ENCODE data around the gene MAP3K15.
"Not testable (repeated sequence)": the region's sequence is repeated elsewhere in the genome, so short reads cannot be mapped to it uniquely, and the experiment has no call there.

MAP3K15 gene

DNA sequence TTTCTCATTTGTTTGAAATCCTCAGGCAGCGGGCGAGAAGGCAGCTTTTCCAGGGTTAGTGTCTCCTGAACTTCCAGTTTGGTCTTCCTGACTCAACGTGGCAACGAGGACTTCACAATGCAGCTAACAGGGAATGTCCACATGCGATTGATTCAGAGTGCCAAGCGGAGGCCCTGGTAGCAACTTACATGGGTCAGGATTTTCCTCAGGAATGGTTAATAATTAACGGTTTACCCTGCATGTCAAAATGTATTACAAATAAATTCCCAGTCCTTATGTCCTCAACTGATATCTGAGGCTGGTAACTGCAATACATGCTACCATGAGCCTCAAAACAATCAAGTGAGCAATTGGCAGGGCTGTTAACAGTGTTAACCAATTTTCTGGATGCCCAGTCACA lies 67.2 kb downstream of the MAP3K15 start:
- intact Hi-C loops (cut with DNase I): no loop called here
- DNase-seq: no peak

DNA sequence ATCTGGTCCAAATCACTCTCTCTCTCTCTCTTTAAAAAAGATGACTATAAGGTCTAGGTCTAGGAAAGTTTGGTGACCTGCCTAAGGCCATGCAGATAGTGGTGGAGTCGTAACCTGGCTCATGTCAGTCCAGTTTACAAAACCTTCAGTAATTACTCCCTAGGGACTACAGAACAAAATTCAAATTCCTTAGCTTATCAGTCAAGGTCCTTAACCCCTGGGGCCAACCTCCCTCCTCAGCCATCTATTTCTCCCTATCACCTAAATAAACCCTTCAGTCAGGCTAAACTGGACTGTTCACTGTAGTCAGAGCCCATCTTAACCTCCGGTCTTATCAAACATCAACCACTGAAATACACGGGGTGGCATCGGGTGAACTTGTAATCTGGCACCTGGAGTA lies 68.9 kb downstream of the MAP3K15 start:
- no peak for DNase-seq
- intact Hi-C loops (cut with DNase I): no loop called here

DNA sequence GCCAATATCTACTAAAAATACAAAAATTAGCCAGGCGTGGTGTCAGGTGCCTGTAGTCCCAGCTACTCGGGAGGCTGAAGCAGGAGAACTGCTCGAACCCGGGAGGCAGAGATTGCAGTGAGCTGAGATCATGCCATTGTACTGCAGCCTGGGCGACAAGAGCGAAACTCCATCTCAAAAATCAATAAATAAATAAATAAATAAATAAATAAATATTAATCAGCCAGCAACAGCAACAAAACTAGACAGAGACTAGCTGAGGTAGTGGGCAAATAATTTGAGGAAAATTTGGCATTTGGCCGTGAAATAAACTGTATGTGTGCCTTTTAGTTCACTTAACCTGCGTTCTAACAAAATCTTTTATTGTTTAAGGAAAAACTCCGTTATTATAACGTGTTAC lies 69.5 kb downstream of the MAP3K15 start:
- DNase-seq; intact Hi-C loops (cut with DNase I): not testable (repeated sequence)

DNA sequence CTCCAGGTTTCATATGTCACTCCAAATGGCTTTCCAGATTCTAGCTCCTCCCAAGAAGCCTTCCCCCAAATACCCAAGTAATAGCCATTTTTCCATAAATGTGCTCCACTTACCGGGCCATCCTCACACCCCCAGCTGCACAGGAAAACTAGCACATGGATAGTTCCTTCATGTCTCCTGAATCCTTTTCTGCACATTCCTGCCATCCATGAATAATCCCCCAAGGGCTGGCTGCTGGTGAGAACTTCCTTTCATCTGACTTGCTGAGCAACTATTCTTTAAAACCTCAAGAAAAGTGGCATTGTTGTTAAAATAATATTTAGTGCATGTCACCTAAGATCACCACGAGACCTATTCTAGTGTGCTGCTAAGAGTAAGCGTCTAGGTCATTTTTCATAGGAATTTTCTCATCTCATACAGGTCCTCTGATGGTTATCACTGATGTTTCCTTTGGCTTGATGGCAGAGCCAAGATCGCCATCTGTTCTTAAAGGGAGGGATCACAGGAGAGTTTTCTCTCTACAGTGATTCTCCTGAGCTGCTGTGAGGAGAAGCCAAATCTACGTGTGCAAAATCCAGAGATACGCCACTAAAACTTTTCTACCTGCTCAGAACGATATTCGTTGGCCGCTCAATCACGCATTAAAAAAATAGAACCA lies 71.3 kb downstream of the MAP3K15 start:
- intact Hi-C loops (cut with DNase I): no loop called here
- DNase-seq: no peak

DNA sequence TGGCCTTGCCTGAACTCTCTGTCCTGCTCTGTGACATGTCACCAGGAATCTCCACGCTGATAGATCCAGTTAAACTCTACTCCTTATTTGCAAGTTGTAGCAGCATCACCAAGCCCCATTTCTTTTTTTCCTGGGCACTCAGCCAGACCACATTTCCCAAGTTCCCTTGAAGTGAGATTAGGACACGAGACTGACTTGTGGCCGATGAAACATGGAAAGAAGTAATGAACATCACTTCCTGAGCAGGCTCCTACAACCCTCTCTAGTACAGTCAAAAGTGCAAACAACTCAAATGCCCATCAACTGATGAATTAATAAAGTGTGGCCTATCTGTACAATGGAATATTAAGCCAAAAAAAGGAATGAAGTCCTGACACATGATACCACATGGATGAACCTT lies 74.6 kb downstream of the MAP3K15 start:
- DNase-seq: no peak
- intact Hi-C loops (cut with DNase I): no loop called here

DNA sequence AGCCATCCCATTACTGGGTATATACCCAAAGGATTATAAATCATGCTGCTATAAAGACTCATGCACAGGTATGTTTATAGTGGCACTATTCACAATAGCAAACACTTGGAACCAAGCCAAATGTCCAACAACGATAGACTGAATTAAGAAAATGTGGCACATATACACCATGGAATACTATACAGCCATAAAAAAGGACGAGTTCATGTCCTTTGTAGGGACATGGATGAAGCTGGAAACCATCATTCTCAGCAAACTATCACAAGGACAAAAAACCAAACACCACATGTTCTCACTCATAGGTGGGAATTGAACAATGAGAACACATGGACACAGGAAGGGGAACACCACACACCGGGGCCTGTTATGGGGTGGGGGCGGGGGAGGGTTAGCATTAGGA lies 92.6 kb downstream of the MAP3K15 start:
- DNase-seq; intact Hi-C loops (cut with DNase I): not testable (repeated sequence)

DNA sequence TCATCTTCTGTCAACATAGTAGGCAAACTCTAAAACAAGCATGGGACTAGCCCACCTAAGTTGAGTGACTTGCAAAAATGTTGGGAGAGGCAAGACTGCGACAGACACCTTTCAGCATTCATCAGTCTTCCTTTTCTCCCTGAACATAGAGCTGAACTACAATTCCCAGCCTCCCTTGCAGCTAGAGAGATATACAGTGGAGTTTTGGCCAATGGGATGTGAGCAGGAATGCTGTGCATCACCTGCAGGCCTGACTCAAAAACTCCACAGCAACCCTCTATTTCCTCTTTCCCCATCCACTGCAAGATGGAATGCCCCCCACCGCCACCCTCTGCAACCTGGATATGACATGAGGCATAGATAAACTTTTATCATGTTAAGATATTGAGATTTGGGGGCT lies 105.0 kb downstream of the MAP3K15 start:
- no peak for DNase-seq
- intact Hi-C loops (cut with DNase I): no loop called here

DNA sequence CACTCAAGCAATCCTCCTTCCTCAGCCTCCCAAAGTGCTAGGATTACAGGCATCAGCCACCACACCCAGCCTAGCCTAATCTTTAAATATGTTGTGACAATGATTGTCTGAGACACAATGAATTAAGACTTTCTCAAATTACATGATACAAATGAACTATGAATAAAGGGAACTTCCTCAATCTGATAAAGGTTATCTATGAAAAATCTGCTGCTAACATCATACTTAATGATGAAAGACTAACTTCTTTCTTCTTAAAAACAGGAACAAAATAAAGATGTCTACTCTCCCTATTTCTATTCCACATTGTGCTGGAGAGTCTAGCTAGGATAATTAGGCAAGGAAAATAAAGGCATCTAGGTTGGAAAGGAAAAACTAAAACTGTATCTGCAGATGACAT lies 111.6 kb downstream of the MAP3K15 start:
- intact Hi-C loops (cut with DNase I): no loop called here

DNA sequence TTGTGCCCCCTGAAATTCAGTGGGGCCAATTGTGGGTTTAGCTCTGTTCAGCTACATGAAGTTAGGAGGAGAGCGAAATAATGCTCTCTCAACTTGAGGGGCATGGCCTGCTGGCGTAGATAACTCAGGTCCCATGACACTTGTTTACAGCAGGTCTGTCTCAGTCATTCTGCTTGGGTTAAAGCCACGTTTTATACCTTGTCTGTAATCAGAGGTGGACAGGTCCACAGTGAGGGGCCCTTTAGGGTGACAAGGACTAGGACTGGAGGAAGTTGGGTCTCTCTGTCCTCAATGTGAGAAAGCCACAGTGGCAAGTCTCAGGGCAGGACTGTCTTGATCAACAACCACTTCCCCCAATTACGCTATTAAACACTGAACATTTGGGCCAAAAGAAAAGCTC lies 122.6 kb downstream of the MAP3K15 start:
- intact Hi-C loops (cut with DNase I): no loop called here
- DNase-seq: no peak

More for the DNA sequence above, 111.6 kb downstream of the MAP3K15 start:
- no peak for DNase-seq

DNA sequence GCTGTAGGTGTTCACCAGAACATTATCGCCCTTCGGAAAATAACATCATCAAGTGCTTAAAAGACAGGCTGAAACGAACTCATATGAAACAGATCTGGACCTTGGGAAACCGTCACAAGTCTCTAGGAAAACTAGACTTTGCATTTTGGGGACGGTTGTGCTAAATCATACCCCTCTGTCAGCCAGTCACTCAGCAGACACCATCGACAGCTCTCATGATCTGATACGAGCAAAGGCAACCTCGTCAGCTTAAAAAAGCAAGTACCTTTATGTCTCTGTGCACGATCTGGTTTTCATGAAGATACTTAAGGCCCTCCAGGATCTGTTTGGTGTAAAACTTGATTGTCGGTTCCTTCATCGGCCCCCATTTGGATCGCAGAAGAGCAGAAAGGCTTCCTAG lies 123.2 kb downstream of the MAP3K15 start:
- intact Hi-C loops (cut with DNase I): no loop called here
- DNase-seq: no peak

DNA sequence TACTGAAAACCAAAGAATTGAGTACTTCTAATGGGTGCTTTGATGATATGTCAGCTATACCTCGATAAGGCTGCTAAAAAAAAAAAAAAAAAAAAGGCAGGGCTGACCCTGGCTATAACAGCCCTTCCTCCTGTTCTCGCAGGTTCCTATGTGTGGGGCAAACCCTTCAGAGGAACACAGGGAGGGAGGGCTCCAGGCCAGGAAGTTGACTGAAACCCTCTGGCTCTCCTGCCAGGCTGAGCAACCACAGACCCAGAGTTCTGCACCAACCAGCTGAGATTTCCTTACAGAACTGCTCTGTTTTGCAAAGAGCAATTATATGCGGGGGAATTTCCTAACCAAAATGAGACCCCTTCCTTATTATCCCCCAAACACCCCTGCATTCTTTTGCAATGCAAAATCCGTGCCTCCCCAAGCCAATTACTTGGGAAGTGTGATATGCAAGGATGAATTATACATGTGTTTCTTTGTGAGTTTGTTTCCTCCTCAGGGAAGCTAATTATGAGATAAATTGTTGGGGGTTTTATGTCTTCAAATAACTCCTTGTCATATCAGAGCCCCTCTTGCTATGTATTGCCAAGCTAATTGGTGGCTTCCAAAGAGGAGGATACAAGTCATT lies 126.0 kb downstream of the MAP3K15 start:
- intact Hi-C loops (cut with DNase I): no loop called here
- DNase-seq: no peak

DNA sequence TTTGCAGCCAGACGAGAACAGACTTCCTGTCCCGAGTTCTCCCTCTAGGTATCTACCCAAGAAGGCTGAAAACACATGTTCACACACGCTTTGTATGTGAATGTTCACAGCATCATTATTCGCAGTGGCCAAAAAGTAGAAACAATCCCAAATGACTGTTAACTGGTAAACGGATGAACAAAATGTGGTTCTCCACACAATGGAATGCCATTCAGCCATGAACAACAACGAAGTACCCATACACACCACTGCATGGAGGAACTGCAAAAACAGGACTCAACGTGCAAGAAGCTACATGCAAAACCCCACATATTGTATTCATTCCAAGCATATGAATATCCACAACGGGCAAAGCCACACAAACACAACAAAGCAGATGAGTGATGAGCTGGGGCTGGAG lies 126.6 kb downstream of the MAP3K15 start:
- intact Hi-C loops (cut with DNase I): no loop called here
- DNase-seq: no peak

DNA sequence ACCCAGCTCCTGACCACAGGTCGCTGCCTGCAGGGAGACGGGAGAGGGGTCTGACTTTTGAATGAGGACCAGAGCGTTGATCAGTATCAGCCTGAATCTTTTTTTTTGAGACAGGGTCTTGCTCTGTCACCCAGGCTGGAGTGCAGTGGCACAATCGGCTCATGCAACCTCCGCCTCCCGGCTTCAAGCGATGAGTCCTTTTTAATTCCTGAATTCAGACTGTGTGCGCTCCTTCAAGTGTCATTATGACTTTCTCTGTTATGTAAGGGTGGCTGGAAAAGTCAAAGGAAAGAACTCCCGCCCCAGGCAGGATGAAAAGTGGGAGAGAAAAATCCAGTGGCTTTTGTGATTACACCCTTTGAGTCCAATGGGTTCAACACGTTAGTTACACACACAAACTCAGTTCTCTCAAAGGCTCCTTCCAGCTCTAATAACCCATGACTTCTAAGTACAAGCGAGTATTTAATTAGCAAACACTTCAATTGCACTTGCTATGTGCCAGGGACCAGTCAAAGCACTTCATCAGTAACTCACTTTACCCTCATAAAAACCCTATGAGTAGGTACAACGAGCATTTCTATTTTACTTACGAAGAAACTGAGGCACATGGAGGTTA lies 127.1 kb downstream of the MAP3K15 start:
- no peak for DNase-seq
- intact Hi-C loops (cut with DNase I): no loop called here

DNA sequence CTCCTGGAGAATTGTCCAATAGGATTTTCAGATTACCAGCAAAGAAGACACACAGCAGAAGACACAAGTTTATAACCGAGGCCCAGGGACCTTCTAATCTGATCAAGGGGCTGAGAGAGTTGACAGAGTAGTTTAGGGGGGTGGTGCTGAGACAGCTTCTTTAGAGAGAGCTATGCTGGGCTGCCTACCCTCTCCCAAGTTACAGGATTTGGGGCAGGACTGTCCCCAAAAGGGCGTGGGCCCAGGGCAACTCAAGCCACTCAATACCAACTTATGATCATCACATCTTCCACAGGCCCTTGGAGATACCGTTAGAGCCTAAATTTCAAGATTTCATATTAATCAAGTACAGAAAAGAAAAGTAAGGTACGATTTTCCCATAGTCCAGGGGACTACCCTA lies 128.6 kb downstream of the MAP3K15 start:
- DNase-seq: no peak
- intact Hi-C loops (cut with DNase I): no loop called here

DNA sequence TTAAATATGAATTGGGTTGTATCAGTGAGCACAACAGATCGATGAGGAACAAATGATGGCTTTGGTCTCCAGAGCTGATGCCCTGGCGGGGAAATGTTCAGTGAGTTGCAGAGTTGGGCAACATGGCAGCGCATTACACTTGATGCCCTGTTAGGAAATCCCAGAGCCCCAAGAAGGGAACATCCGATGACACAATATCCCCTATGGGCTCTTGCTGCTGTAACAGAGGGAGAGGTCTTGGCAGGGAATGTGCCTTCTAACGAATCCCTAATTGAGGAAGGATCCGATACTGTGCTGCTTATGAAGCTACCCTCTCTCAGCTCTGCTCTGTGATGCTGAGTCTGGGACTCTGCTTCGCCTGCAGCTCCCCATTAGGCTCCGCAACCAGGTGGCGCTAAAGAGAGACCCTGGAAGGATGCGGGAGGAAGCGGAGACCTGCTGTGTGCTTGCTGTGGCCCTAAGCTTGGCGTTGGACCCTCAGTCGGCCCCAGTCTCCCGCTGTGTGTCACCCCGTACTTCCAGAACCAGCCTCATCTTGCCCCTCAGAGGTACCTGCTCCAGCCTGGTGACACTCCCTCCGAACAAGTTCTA lies 132.7 kb downstream of the MAP3K15 start:
- intact Hi-C loops (cut with DNase I): no loop called here
- DNase-seq: peak in 41 of 42 donors; percentile 21 to 80 (median 49)

DNA sequence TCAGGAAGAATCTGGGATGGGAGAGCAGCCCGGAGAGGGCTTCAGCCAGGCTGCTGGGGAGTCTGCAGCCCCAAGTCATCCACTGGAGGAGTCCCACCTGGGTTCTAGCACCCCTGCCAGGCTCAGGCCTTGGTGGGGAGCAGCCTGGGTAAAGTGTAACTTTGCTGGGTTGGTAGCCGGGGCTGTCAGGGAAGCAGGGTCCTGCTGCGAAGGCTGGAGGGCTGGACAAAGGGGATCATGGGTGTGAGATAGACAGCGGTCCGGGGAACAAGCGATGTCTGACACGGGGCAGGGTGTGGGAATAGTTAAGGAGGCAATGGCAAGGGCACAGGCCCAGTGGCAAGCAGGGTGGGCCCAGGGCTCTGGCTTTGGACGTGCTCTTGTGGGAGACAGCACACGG lies 134.0 kb downstream of the MAP3K15 start:
- intact Hi-C loops (cut with DNase I): no loop called here
- no peak for DNase-seq

DNA sequence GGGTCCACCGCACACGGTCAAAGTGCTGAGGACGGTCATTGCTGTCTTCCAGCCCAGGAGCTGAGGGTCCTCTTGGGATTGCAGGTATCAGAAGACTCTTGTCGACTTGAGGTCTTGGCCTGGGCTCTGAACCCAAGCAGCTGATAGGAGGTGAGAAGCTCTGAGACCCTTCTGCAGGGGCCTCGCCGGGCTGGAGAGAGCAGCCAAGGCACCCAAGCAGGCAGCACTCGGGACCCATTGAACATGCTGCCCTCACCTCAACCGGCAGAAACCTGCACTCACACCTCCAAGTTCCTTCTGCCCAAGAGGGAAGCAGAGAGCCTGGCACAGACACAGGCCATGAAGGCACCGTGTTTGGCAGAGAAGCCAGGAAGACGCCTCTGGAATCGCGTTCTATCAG lies 137.5 kb downstream of the MAP3K15 start:
- intact Hi-C loops (cut with DNase I): loop anchor here (10.0 kb wide), 2 partner anchors 167 to 507 kb away; partner anchors contain the start of gene SH3KBP1
- DNase-seq: no peak

DNA sequence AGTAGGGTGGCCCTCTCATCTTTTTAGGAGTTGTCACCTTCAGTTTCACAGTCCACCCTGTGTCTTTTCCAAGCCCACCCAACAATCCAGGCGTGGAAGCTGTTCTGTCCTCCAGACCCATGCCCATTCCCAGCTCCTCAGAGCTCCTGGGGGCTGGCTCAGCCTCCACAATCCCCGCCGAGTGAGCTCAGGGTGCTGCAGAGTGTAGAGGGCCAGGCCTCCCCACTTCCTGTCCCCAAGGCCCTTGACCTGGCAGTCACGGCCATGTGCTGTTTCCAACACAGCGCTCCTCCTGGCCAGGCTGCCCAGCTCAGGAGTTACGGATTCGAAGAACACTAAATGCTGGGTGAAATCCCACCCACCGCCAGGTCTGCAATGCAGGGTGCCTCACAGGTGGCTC lies 139.8 kb downstream of the MAP3K15 start:
- intact Hi-C loops (cut with DNase I): loop anchor here (10.0 kb wide), 2 partner anchors 169 to 509 kb away; partner anchors contain the start of gene SH3KBP1

DNA sequence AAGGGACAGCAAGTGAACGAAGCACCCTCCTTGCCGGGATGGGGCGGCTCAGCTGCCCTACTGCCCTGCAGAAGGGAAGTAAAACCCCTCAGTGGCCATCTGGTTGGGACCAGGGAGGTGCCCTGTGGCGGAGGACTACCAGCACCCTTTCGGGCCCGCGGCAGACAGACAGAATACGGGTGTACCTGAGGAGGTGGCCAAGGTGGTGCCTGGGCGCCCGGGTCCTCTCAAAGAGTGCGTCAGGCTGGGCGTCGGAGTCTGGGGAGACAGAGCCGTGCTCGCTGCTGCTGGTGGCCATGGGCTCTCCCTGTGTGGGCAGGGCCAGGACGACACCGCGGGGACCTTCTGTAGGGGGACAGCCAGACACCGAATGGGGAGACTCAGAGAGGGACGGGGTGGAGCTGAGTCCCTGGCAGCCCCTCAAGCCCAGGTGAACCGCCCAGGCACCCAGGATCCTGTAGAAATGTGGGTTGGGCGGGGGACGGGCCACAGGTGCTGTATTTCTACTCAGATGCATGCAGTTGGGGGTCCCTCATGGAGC lies 141.9 kb downstream of the MAP3K15 start:
- DNase-seq: peak in 3 of 42 donors; percentile 4 to 34 (median 24)
- intact Hi-C loops (cut with DNase I): loop anchor here (10.0 kb wide), 2 partner anchors 171 to 511 kb away; partner anchors contain the start of gene SH3KBP1

More for the DNA sequence above, 139.8 kb downstream of the MAP3K15 start:
- no peak for DNase-seq

Data from head of caudate nucleus (tissue), 42 donors.